AG04449 (cell line): ENCODE results near the gene NRARP.
A peak's percentile ranks its signal among the peaks of the same experiment; 100 is the strongest.

ENCODE experiments used
- CTCF ChIA-PET: fragments of 350-600 bp; formaldehyde crosslinking; extraction: SDS; loops from one replicate; lab custom pipeline; 2021; ENCODE audit warnings: antibody characterized with exemption; lab: Yijun Ruan, JAX
- POLR2A ChIA-PET: fragments of 400-600, 350-600 bp; formaldehyde crosslinking; extraction: SDS; loops from one replicate; lab custom pipeline; 2020; ENCODE audit warnings: antibody characterized with exemption, inconsistent platforms; lab: Yijun Ruan, JAX
- DNase-seq: peaks from one replicate; pipeline ENCODE4 v3.0.0-alpha.2; 2010; ENCODE audit warnings: low read depth, low spot score
- H3K4me3 ChIP-seq: 2 replicates; pipeline ENCODE4 v1.5.1; 2011; ENCODE audit warnings: low read depth, mild to moderate bottlenecking, control low read depth, low read length
- CTCF ChIP-seq: IDR thresholded peaks from one replicate; pipeline ENCODE4 v1.5.1; 2011; ENCODE audit warnings: mild to moderate bottlenecking, moderate library complexity, low read length, control low read depth, inconsistent platforms; ENCODE audit not compliant: insufficient read depth; ENCODE audit errors: missing control alignments

Gene NRARP

GRCh38 chr9:137303893-137304382 lies 1.9 kb upstream of the NRARP start:
- CTCF ChIA-PET: interaction anchor here (1.1 to 2.7 kb wide), 3 partner anchors 9 to 119 kb away, joined by 3 to 7 read pairs (median 6); partner anchors contain the start of genes EXD3 and NOXA1
- no peak for TF ChIP-seq CTCF
- POLR2A ChIA-PET: no interaction called here
- no peak overlapping the region for H3K4me3 ChIP-seq
- no peak for DNase-seq

DNA sequence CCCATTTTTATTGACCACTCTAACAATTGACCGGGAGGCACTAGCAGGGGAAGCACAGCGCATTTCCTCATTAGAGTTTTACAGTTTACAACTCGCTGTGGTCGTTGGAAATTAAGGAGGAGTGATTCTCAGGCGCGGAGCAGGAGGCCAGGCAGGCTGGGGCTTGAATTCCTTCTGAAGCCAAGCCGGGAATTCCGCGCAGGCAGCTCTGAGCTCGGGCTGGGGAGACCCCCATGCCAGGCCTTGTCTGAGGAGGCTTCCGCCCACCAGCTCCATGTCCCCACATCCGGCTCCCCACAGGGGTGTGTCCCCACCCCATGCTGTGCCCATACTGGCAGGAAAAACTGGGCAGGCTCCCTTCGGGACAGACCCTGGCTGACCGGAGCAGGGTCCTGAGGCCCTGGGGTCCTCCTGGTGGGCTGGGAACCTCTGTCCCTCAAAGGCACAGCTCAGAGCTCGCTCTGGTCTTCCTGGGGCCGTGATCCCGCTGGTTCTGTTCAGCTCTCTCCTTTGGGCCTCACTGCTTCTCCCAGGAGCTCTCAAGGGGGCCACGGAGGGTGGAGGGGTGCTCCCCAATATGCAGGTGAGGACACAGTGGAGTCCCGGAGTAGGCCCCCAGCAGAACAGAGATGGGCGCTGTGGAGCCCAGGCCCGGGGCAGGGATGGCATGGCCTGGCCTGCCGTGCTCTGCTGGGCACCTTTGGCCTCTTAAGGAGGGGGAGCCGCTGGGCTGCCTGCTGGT lies 1.3 kb upstream of the NRARP start:
- ChIA-PET POLR2A (interaction anchor here (0.6 kb wide), 1 partner anchor 61 kb away, joined by 3 read pairs; no protein-coding TSS in a partner anchor), CTCF (interaction anchor here (1.1 to 2.7 kb wide), 7 partner anchors 10 to 223 kb away, joined by 3 to 7 read pairs (median 6); partner anchors contain the start of genes EXD3 and NOXA1)
- TF ChIP-seq CTCF: no peak
- DNase-seq: no peak
- no peak overlapping the region for H3K4me3 ChIP-seq

DNA sequence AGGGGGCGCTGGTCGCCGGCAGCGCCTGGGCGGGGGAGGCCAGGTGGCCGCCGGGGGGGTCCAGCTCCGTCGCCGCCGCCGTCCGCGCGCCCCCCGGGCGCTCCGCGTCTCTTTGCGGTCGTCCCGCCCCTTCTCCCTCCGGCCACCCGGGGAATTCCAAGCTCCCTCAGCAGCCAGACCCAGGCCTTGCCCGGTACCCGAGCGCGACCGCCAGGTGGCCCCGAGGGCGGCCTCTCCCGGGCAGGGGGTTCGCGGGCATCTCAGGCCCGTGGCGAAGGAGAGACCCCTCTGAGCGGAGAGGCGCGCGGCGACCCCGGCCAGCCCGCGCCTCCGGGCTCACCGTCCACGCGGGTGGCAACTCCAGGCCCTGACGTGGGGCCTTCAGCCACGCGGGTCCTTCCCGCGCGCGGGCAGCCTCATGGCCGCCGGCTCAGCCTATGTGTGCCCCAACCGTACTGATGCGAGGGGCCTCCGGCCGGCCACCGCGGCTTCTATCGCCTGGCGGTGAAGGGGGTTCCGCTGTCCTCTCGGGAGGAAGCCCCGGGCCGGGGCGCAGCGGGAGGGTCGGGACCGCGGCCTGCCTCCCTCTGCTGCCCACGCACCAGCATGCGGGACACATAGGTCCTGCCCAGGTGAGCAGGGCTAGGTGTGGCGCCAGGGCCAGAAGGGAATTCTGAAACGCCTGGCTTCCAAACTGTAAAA lies 529 bp upstream of the NRARP start:
- ChIA-PET POLR2A (interaction anchor here (0.6 kb wide), 1 partner anchor 60 kb away, joined by 3 read pairs; no protein-coding TSS in a partner anchor), CTCF (interaction anchor here (0.9 to 2.7 kb wide), 21 partner anchors 8 to 229 kb away, joined by 3 to 7 read pairs (median 5); partner anchors contain the start of genes EXD3 and NOXA1)
- H3K4me3 ChIP-seq: peak overlapping the region; percentile 50
- no peak for DNase-seq
- TF ChIP-seq CTCF: peak; percentile 75

- no peak for TF ChIP-seq CTCF
- peak overlapping the region; percentile 46 for H3K4me3 ChIP-seq
- ChIA-PET POLR2A (no interaction called here), CTCF (interaction anchor here (0.7 to 2.7 kb wide), 20 partner anchors 9 to 292 kb away, joined by 3 to 7 read pairs (median 4); partner anchors contain the start of genes EXD3 and NOXA1)
- no peak for DNase-seq
Observed at GRCh38 chr9:137301081-137301947, 757 bp downstream of the NRARP start.

DNA sequence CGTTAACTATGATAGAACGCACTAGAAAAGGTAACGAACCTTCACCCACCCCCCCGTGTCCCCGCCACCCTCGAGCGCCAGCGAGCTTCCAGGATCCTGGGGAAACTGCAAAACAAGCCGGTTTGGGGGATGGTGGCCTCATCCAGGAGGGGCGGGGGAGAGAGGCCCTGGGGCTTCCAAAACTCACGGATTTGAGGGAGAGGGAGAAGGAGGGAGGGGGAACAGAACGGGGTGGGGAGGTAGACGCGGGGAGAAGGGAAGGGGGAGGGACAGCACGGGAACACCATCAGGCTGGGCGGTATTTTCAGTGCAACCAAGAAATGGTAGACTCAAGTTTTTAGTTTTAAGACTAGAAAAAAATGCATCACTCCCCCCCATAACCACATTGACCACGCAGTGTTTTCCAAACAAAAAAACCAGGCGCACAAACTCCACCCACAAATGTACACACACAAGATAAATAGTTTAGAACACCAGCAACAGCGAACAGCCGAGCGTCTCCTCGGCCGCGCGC lies 1.4 kb downstream of the NRARP start:
- ChIA-PET POLR2A (no interaction called here), CTCF (interaction anchor here (1.5 kb wide), 1 partner anchor 13 kb away, joined by 5 read pairs; no protein-coding TSS in a partner anchor)
- DNase-seq: no peak
- peak overlapping the region; percentile 33 for H3K4me3 ChIP-seq
- no peak for TF ChIP-seq CTCF
